Astrocyte (in vitro differentiated cells and primary cell): ENCODE data around the gene ARHGAP44.

Source experiments
- CTCF ChIP-seq: IDR thresholded peaks from 2 replicates; pipeline ENCODE4 v1.5.1; 2011; ENCODE audit warnings: low read depth, mild to moderate bottlenecking, inconsistent platforms, low read length, moderate library complexity; ENCODE audit not compliant: insufficient read depth
- EZH2 ChIP-seq: IDR thresholded peaks from 2 replicates; pipeline ENCODE4 v1.6.1; 2012; ENCODE audit warnings: mild to moderate bottlenecking, low read length, inconsistent platforms; ENCODE audit not compliant: insufficient read depth

GRCh38 chr17:13004336-13004735 lies 215.0 kb downstream of the ARHGAP44 start:
- TF ChIP-seq CTCF (no peak), EZH2 (no peak)
